Neural cell (in vitro differentiated cells): Measurements from ENCODE around the gene KIRREL2. TPM values are rescaled to one million over a fixed set of nuclear protein-coding genes. Genes with fewer than 3 reads are reported as not detected.

Experiments
- H2AFZ ChIP-seq: fragments of 200-600, 300-800 bp; sonication (generic), shearing (Covaris generic); 2 replicates; pipeline ENCODE4 v1.6.0; 2014; ENCODE audit warnings: low read depth, mild to moderate bottlenecking, antibody characterized with exemption, low read length, moderate library complexity
- H3F3A ChIP-seq: fragments of 200-600 bp; shearing (Covaris generic); 2 replicates; pipeline ENCODE4 v1.6.1; 2016; ENCODE audit warnings: mild to moderate bottlenecking, moderate library complexity, mixed read lengths, antibody characterized with exemption, low read length; ENCODE audit not compliant: insufficient read depth, poor library complexity, severe bottlenecking
- H3K27ac ChIP-seq: fragments of 200-600, 300-800 bp; sonication (generic), shearing (Covaris generic); 2 replicates; pipeline ENCODE4 v1.5.1; 2014; ENCODE audit warnings: mild to moderate bottlenecking, low read length, moderate library complexity
- H3K27me3 ChIP-seq: fragments of 300-800, 200-600 bp; sonication (generic), shearing (Covaris generic); 2 replicates; pipeline ENCODE4 v1.6.0; 2014; ENCODE audit warnings: mild to moderate bottlenecking, low read depth, low read length, moderate library complexity; ENCODE audit not compliant: insufficient read depth
- H3K36me3 ChIP-seq: fragments of 300-800, 200-600 bp; sonication (generic), shearing (Covaris generic); 2 replicates; pipeline ENCODE4 v1.5.1; 2014; ENCODE audit warnings: mild to moderate bottlenecking, antibody characterized with exemption, low read length, moderate library complexity; ENCODE audit not compliant: insufficient read depth
- H3K4me2 ChIP-seq: fragments of 300-800, 200-600 bp; sonication (generic), shearing (Covaris generic); 2 replicates; pipeline ENCODE4 v1.6.0; 2014; ENCODE audit warnings: mild to moderate bottlenecking, low read length
- H3K4me3 ChIP-seq: fragments of 300-800, 200-600 bp; sonication (generic), shearing (Covaris generic); 2 replicates; pipeline ENCODE4 v1.5.1; 2014; ENCODE audit warnings: mild to moderate bottlenecking, low read length, moderate library complexity
- H3K79me2 ChIP-seq: fragments of 200-600 bp; shearing (Covaris generic); replicated peaks from 2 replicates; pipeline ENCODE4 v1.6.0; 2014; ENCODE audit warnings: mild to moderate bottlenecking, low read length, moderate library complexity; ENCODE audit not compliant: insufficient read depth
- H3K9ac ChIP-seq: fragments of 300-800, 200-600 bp; sonication (generic), shearing (Covaris generic); 2 replicates; pipeline ENCODE4 v1.6.1; 2016; ENCODE audit warnings: mild to moderate bottlenecking, low read length, mixed read lengths
- H3K9me2 ChIP-seq: fragments of 200-600 bp; shearing (Covaris generic); 2 replicates; pipeline ENCODE4 v1.6.1; 2016; ENCODE audit warnings: mild to moderate bottlenecking, low read length, mixed read lengths; ENCODE audit not compliant: insufficient read depth
- H3K9me3 ChIP-seq: fragments of 200-600, 300-800 bp; sonication (generic), shearing (Covaris generic); 2 replicates; pipeline ENCODE4 v1.6.1; 2016; ENCODE audit warnings: mild to moderate bottlenecking, mixed run types, low read length, moderate library complexity, mixed read lengths
- H4K20me1 ChIP-seq: fragments of 200-600 bp; shearing (Covaris generic); 2 replicates; pipeline ENCODE4 v1.6.1; 2016; ENCODE audit warnings: mild to moderate bottlenecking, mixed run types; ENCODE audit not compliant: insufficient read depth
- CTCF ChIP-seq: fragments of 450-650 bp; IDR thresholded peaks from 2 replicates; pipeline ENCODE4 v1.5.1; 2014; ENCODE audit warnings: antibody characterized with exemption, mild to moderate bottlenecking, moderate library complexity; ENCODE audit not compliant: poor library complexity, severe bottlenecking
- EP300 ChIP-seq: fragments of 450-650 bp; conservative IDR thresholded peaks from 2 replicates; pipeline ENCODE4 v1.6.1; 2014; ENCODE audit warnings: antibody characterized with exemption, mild to moderate bottlenecking, moderate library complexity; ENCODE audit not compliant: poor library complexity, severe bottlenecking
- EZH2 ChIP-seq: fragments of 200-600, 300-800 bp; shearing (Covaris generic), sonication (generic); IDR thresholded peaks from 2 replicates; pipeline ENCODE4 v1.6.1; 2014; ENCODE audit warnings: antibody characterized with exemption, low read length, borderline replicate concordance, mild to moderate bottlenecking; ENCODE audit not compliant: insufficient read depth, poor library complexity, severe bottlenecking
- MXI1 ChIP-seq: fragments of 450-650 bp; conservative IDR thresholded peaks from 2 replicates; pipeline ENCODE4 v1.6.1; 2014; ENCODE audit warnings: antibody characterized with exemption, mild to moderate bottlenecking; ENCODE audit not compliant: poor library complexity, severe bottlenecking
- POLR2AphosphoS5 ChIP-seq: IDR thresholded peaks from 2 replicates; pipeline ENCODE4 v1.6.1; 2012
- RAD21 ChIP-seq: fragments of 450-650 bp; conservative IDR thresholded peaks from 2 replicates; pipeline ENCODE4 v1.6.1; 2014; ENCODE audit warnings: antibody characterized with exemption, mild to moderate bottlenecking, moderate library complexity
- REST ChIP-seq: IDR thresholded peaks from 2 replicates; pipeline ENCODE4 v1.6.1; 2012; ENCODE audit warnings: borderline replicate concordance
- SMC3 ChIP-seq: fragments of 450-650 bp; conservative IDR thresholded peaks from 2 replicates; pipeline ENCODE4 v1.6.1; 2014; ENCODE audit warnings: antibody characterized with exemption, mild to moderate bottlenecking, moderate library complexity; ENCODE audit not compliant: poor library complexity
- TAF1 ChIP-seq: IDR thresholded peaks from 2 replicates; pipeline ENCODE4 v1.6.1; 2012; ENCODE audit warnings: low read depth
- polyA plus RNA-seq: library from polyadenylated mRNA; depleted of rRNA; stranded (reverse); fragments of >200 nt; gene quantifications from 2 replicates; pipeline ENCODE4 v1.2.3, GENCODE V29; 2014

The KIRREL2 gene
- polyA plus RNA-seq, 1 donor from 2014 or later: 0.79 TPM

GRCh38 chr19:35843676-35844481 lies 12.8 kb upstream of the KIRREL2 start:
- no peak overlapping the region for H3K27ac ChIP-seq
- H2AFZ ChIP-seq: no peak overlapping the region
- H3K27me3 ChIP-seq: peaks cover 59% of the 10 kb centered on the region
- H3K36me3 ChIP-seq: no peaks in the 10 kb centered on the region
- no peaks in the 10 kb centered on the region for H3F3A ChIP-seq
- no peaks in the 10 kb centered on the region for H4K20me1 ChIP-seq
- no peak overlapping the region for H3K4me2 ChIP-seq
- H3K9me2 ChIP-seq: no peaks in the 10 kb centered on the region
- H3K4me3 ChIP-seq: no peak overlapping the region
- H3K79me2 ChIP-seq: no peaks in the 10 kb centered on the region
- TF ChIP-seq EZH2 (no peak), TAF1 (no peak), REST (no peak), POLR2AphosphoS5 (no peak), SMC3 (no peak), EP300 (no peak), MXI1 (no peak), CTCF (no peak), RAD21 (no peak)
- H3K9me3 ChIP-seq: peaks cover 4% of the 10 kb centered on the region
- H3K9ac ChIP-seq: no peak overlapping the region

- H3K36me3 ChIP-seq: no peaks in the 10 kb centered on the region
- no peak overlapping the region for H2AFZ ChIP-seq
- peaks cover 59% of the 10 kb centered on the region for H3K27me3 ChIP-seq
- peak overlapping the region; percentile 60 for H3K4me3 ChIP-seq
- H3F3A ChIP-seq: no peaks in the 10 kb centered on the region
- no peak overlapping the region for H3K4me2 ChIP-seq
- no peak overlapping the region for H3K9ac ChIP-seq
- no peaks in the 10 kb centered on the region for H4K20me1 ChIP-seq
- no peak overlapping the region for H3K27ac ChIP-seq
- H3K79me2 ChIP-seq: no peaks in the 10 kb centered on the region
- H3K9me2 ChIP-seq: no peaks in the 10 kb centered on the region
- no peaks in the 10 kb centered on the region for H3K9me3 ChIP-seq
- TF ChIP-seq POLR2AphosphoS5 (no peak), REST (no peak), RAD21 (no peak), CTCF (no peak), SMC3 (no peak), EP300 (no peak)
Measured at GRCh38 chr19:35844482-35845214, 12.1 kb upstream of the KIRREL2 start.
